H1 (cell line): ENCODE data around the gene SLC66A3. TPM values are rescaled to one million over a fixed set of nuclear protein-coding genes. Genes with fewer than 3 reads are reported as not detected.

Experiments
- CTCF ChIA-PET: fragments of 300-600 bp; sonication (Branson Sonifier 250); formaldehyde crosslinking; loops from one replicate; lab custom pipeline; 2021; ENCODE audit not compliant: partially characterized antibody; lab: Charles Lee
- POLR2A ChIA-PET: fragments of 300-600 bp; sonication (Branson Sonifier 250); formaldehyde crosslinking; loops from one replicate; lab custom pipeline; 2021; ENCODE audit warnings: inconsistent platforms; ENCODE audit not compliant: partially characterized antibody; lab: Charles Lee
- DNase-seq, 2 experiments: peaks; one replicate each; pipeline versions ENCODE4 v3.0.0 to v3.0.0-alpha.2; 2010 to 2022; ENCODE audit warnings: low spot score in 2 of 2, low read depth in 1 of 2, mixed read lengths in 1 of 2
- FAIRE-seq: peaks from 2 replicates; lab custom pipeline; 2011; peaks lifted over from hg19 to GRCh38; lab: Jason Lieb, UNC
- H2AFZ ChIP-seq: 2 replicates; pipeline ENCODE4 v1.8.1; 2012; ENCODE audit warnings: low read length, inconsistent platforms
- H2AK5ac ChIP-seq: 2 replicates; pipeline ENCODE4 v1.6.1; 2013; ENCODE audit warnings: low read depth, low read length
- H2BK120ac ChIP-seq: replicated peaks from 2 replicates; pipeline ENCODE3; 2013; ENCODE audit warnings: low read depth, low read length, inconsistent platforms
- H2BK12ac ChIP-seq: 2 replicates; pipeline ENCODE4 v1.6.1; 2013; ENCODE audit warnings: low read depth, low read length
- H2BK15ac ChIP-seq: 2 replicates; pipeline ENCODE4 v1.6.1; 2013; ENCODE audit warnings: low read length
- H2BK20ac ChIP-seq: 2 replicates; pipeline ENCODE4 v1.6.1; 2013; ENCODE audit warnings: low read length
- H2BK5ac ChIP-seq: 2 replicates; pipeline ENCODE4 v1.6.1; 2013; ENCODE audit warnings: low read depth, low read length
- H3K14ac ChIP-seq: 2 replicates; pipeline ENCODE4 v1.6.1; 2013; ENCODE audit warnings: inconsistent platforms; ENCODE audit not compliant: insufficient read length
- H3K18ac ChIP-seq: 2 replicates; pipeline ENCODE4 v1.6.1; 2013; ENCODE audit warnings: low read length; ENCODE audit errors: extremely low read depth
- H3K23ac ChIP-seq: 2 replicates; pipeline ENCODE4 v1.6.1; 2013; ENCODE audit warnings: inconsistent platforms; ENCODE audit not compliant: insufficient read length
- H3K23me2 ChIP-seq: 2 replicates; pipeline ENCODE4 v1.6.1; 2013; ENCODE audit warnings: low read depth, low read length
- H3K27ac ChIP-seq: 2 replicates; pipeline ENCODE4 v1.6.1; 2011; ENCODE audit warnings: low read depth, low read length, inconsistent platforms
- H3K27me3 ChIP-seq, 4 experiments: replicated peaks in 1 of 4; 1 replicate in 1 of 4; 2 replicates in 3 of 4; pipeline versions ENCODE4 v1.6.1 to v1.8.1; 2011 to 2013; ENCODE audit warnings: low read length in 3 of 4, mild to moderate bottlenecking in 3 of 4, inconsistent platforms in 2 of 4, mixed read lengths in 2 of 4, moderate library complexity in 1 of 4; ENCODE audit not compliant: control insufficient read depth in 3 of 4, insufficient read depth in 3 of 4; ENCODE audit errors: extremely low read depth in 1 of 4
- H3K36me3 ChIP-seq, 4 experiments: 2 replicates each; pipeline versions ENCODE4 v1.6.1 to v1.8.1; 2011 to 2013; ENCODE audit warnings: mild to moderate bottlenecking in 4 of 4, low read length in 3 of 4, moderate library complexity in 2 of 4, control low read depth in 1 of 4, inconsistent platforms in 1 of 4; ENCODE audit not compliant: insufficient read depth in 4 of 4, control insufficient read depth in 2 of 4
- H3K4ac ChIP-seq: replicated peaks from 2 replicates; pipeline ENCODE3; 2013; ENCODE audit warnings: low read length, low read depth, mixed read lengths, inconsistent platforms; ENCODE audit not compliant: insufficient read length
- H3K4me1 ChIP-seq, 4 experiments: replicated peaks in 1 of 4; 1 replicate in 1 of 4; 2 replicates in 3 of 4; pipeline versions ENCODE4 v1.6.1 to v1.8.1; 2011 to 2013; ENCODE audit warnings: low read length in 3 of 4, inconsistent platforms in 2 of 4, mixed read lengths in 1 of 4; ENCODE audit not compliant: insufficient read depth in 4 of 4, control insufficient read depth in 3 of 4
- H3K4me2 ChIP-seq, 2 experiments: 2 replicates each; pipeline versions ENCODE4 v1.6.1 to v1.8.1; 2011 to 2013; ENCODE audit warnings: low read depth in 2 of 2, low read length in 2 of 2, control low read depth in 1 of 2, inconsistent platforms in 1 of 2, mild to moderate bottlenecking in 1 of 2; ENCODE audit not compliant: insufficient read depth in 1 of 2
- H3K4me3 ChIP-seq, 4 experiments: fragments of 200-600, 300-600 bp in 1 of 4; sonication (generic), shearing (Covaris generic), sonication (Bioruptor Twin) in 1 of 4; 2 replicates each; pipeline versions ENCODE4 v1.5.1 to v1.8.1; 2011 to 2016; ENCODE audit warnings: low read length in 4 of 4, low read depth in 3 of 4, control low read depth in 2 of 4, inconsistent platforms in 2 of 4, mild to moderate bottlenecking in 2 of 4, mixed read lengths in 1 of 4, moderate library complexity in 1 of 4; ENCODE audit not compliant: insufficient read depth in 2 of 4; ENCODE audit errors: extremely low read depth in 1 of 4
- H3K56ac ChIP-seq: replicated peaks from 2 replicates; pipeline ENCODE3; 2013; ENCODE audit warnings: low read depth, mild to moderate bottlenecking, mixed read lengths, low read length, inconsistent platforms; ENCODE audit not compliant: insufficient read length
- H3K79me1 ChIP-seq: 2 replicates; pipeline ENCODE4 v1.6.1; 2013; ENCODE audit warnings: low read depth, low read length, control low read depth
- H3K79me2 ChIP-seq, 2 experiments: 2 replicates each; pipeline versions ENCODE4 v1.6.1 to v1.8.1; 2012 to 2013; ENCODE audit warnings: low read length in 2 of 2, mild to moderate bottlenecking in 2 of 2, inconsistent platforms in 1 of 2; ENCODE audit not compliant: insufficient read depth in 2 of 2, control insufficient read depth in 1 of 2
- H3K9ac ChIP-seq, 4 experiments: replicated peaks in 1 of 4; 1 replicate in 1 of 4; 2 replicates in 3 of 4; pipeline versions ENCODE4 v1.6.1 to v1.8.1; 2011 to 2013; ENCODE audit warnings: low read depth in 3 of 4, low read length in 3 of 4, control low read depth in 2 of 4, mild to moderate bottlenecking in 2 of 4, moderate library complexity in 2 of 4, inconsistent platforms in 1 of 4; ENCODE audit errors: extremely low read depth in 1 of 4
- H3K9me3 ChIP-seq, 2 experiments: 2 replicates each; pipeline versions ENCODE4 v1.6.1 to v1.8.1; 2012 to 2013; ENCODE audit warnings: mild to moderate bottlenecking in 2 of 2, moderate library complexity in 2 of 2, control low read depth in 1 of 2, inconsistent platforms in 1 of 2, low read depth in 1 of 2, low read length in 1 of 2, mixed read lengths in 1 of 2; ENCODE audit not compliant: insufficient read depth in 2 of 2
- H4K20me1 ChIP-seq, 2 experiments: replicated peaks in 1 of 2; 2 replicates each; pipeline versions ENCODE3 to v1.8.1; 2011 to 2013; ENCODE audit warnings: inconsistent platforms in 2 of 2, low read length in 2 of 2, mild to moderate bottlenecking in 1 of 2; ENCODE audit not compliant: insufficient read depth in 2 of 2, control insufficient read depth in 1 of 2
- H4K5ac ChIP-seq: 2 replicates; pipeline ENCODE4 v1.6.1; 2013; ENCODE audit warnings: low read length, low read depth, mixed read lengths, inconsistent platforms; ENCODE audit not compliant: insufficient read length
- H4K8ac ChIP-seq: 2 replicates; pipeline ENCODE4 v1.8.0; 2013; ENCODE audit warnings: mild to moderate bottlenecking, moderate library complexity, low read length, inconsistent platforms; ENCODE audit not compliant: insufficient read depth; ENCODE audit errors: extremely low read depth
- H4K91ac ChIP-seq: replicated peaks from 2 replicates; pipeline ENCODE3; 2013; ENCODE audit warnings: low read length, mixed read lengths, inconsistent platforms; ENCODE audit not compliant: insufficient read length
- CHD2 ChIP-seq: IDR thresholded peaks from 2 replicates; pipeline ENCODE4 v1.6.1; 2012; ENCODE audit warnings: low read length, improper control_type of control experiment
- EP300 ChIP-seq, 2 experiments: IDR thresholded peaks; 1 replicate in 1 of 2; 2 replicates in 1 of 2; pipeline ENCODE4 v1.6.1; 2011 to 2012; ENCODE audit warnings: low read depth in 2 of 2, low read length in 2 of 2, mild to moderate bottlenecking in 2 of 2, borderline replicate concordance in 1 of 2, inconsistent platforms in 1 of 2, moderate library complexity in 1 of 2
- GABPA ChIP-seq: IDR thresholded peaks from 2 replicates; pipeline ENCODE4 v1.6.1; 2011; ENCODE audit warnings: mild to moderate bottlenecking, low read length, moderate library complexity, borderline replicate concordance; ENCODE audit not compliant: insufficient read depth
- GTF2F1 ChIP-seq: IDR thresholded peaks from 2 replicates; pipeline ENCODE4 v1.6.1; 2012; ENCODE audit warnings: low read depth, low read length, improper control_type of control experiment, borderline replicate concordance
- KDM4A ChIP-seq: IDR thresholded peaks from one replicate; pipeline ENCODE4 v1.7.1; 2012; ENCODE audit warnings: low read depth, mild to moderate bottlenecking, moderate library complexity, low read length, inconsistent platforms; ENCODE audit not compliant: severe bottlenecking
- MAFK ChIP-seq: IDR thresholded peaks from 2 replicates; pipeline ENCODE4 v1.6.1; 2012; ENCODE audit warnings: low read depth, mild to moderate bottlenecking, improper control_type of control experiment, low read length
- POLR2AphosphoS5 ChIP-seq: IDR thresholded peaks from 2 replicates; pipeline ENCODE4 v1.6.1; 2011; ENCODE audit warnings: low read depth, low read length
- RAD21 ChIP-seq, 2 experiments: IDR thresholded peaks in 1 of 2; conservative IDR thresholded peaks in 1 of 2; 2 replicates each; pipeline ENCODE4 v1.6.1; 2011; ENCODE audit warnings: low read depth in 2 of 2, low read length in 2 of 2, improper control_type of control experiment in 1 of 2, inconsistent platforms in 1 of 2, mild to moderate bottlenecking in 1 of 2, moderate library complexity in 1 of 2
- RFX5 ChIP-seq: IDR thresholded peaks from 2 replicates; pipeline ENCODE4 v1.6.1; 2011; ENCODE audit warnings: low read depth, low read length, improper control_type of control experiment, borderline replicate concordance
- SP1 ChIP-seq: IDR thresholded peaks from 2 replicates; pipeline ENCODE4 v1.6.1; 2011; ENCODE audit warnings: low read depth, low read length
- WGBS, 2 experiments: shearing (Covaris generic) in 1 of 2; methylation state at CpG; one replicate each; pipeline versions ENCODE4 v1.1.6 to v1.1.7; 2013 to 2015; ENCODE audit warnings: low lambda C conversion rate in 2 of 2, mixed read lengths in 2 of 2, inconsistent platforms in 1 of 2, low coverage in 1 of 2, missing lambda C conversion rate in 1 of 2; ENCODE audit not compliant: insufficient replicate concordance in 2 of 2, insufficient coverage in 1 of 2, insufficient read length in 1 of 2; ENCODE audit errors: extremely low coverage in 1 of 2, missing lambda C conversion rate in 1 of 2; 5-methylcytosine and 5-hydroxymethylcytosine counted together
- polyA plus RNA-seq, 7 experiments: library from polyadenylated mRNA; depleted of rRNA in 3 of 7; stranded (reverse) in 5 of 7; unstranded in 2 of 7; fragments of >200 nt in 5 of 7; fragments of 200-250 nt in 2 of 7; gene quantifications; 1 replicate in 5 of 7; 2 replicates in 1 of 7; 4 replicates in 1 of 7; pipeline versions ENCODE4 v1.2.1 to v1.2.3, GENCODE V29; 2011 to 2013; ENCODE audit warnings: missing spikeins in 2 of 7, mixed read lengths in 2 of 7
- total RNA-seq: library from RNA; stranded (reverse); fragmentation: NEBNext Ultra II Directional; extraction: Animal tissue kit (Norgen Biotek cat#: 25700); gene quantifications from 2 replicates; pipeline ENCODE4 v1.2.1, GENCODE V29; 2021
- TF ChIP-seq, protein P1 (sequence below): IDR thresholded peaks from 2 replicates; pipeline ENCODE4 v1.6.1; 2012; ENCODE audit warnings: inconsistent platforms

SLC66A3 gene
- total and polyA plus RNA-seq, 2 of the 8 experiments (the other 6 are each of a cell fraction or from before 2014, with no cell fraction given): 8.7 to 27.8 TPM

GRCh38 chr2:11123001-11123809 is 32.1 kb upstream of the SLC66A3 start:
- Histone ChIP-seq H3K9ac (no peak overlapping the region; a peak in 1 of 7 replicates), H3K4me1 (peaks cover 0 to 4% (median 0%) of the 10 kb centered on the region in 4 experiments; a peak in 4 of 7 replicates), H3K23me2 (no peaks in the 10 kb centered on the region), H2BK120ac (no peak overlapping the region), H2BK5ac (no peak overlapping the region), H3K4ac (no peak overlapping the region), H3K79me2 (no peaks in the 10 kb centered on the region), H3K27me3 (peaks cover 0 to 3% (median 1%) of the 10 kb centered on the region in 4 experiments; a peak in 2 of 7 replicates), H3K79me1 (no peaks in the 10 kb centered on the region), H2AK5ac (no peak overlapping the region), H3K9me3 (no peaks in the 10 kb centered on the region), H3K36me3 (no peaks in the 10 kb centered on the region), H2BK12ac (no peak overlapping the region), H3K56ac (no peak overlapping the region), H2AFZ (no peak overlapping the region), H4K8ac (no peak overlapping the region; the same call in 1 of the 2 replicates), H3K18ac (no peak overlapping the region), H3K23ac (no peak overlapping the region), H2BK20ac (no peak overlapping the region), H3K4me2 (no peak overlapping the region), H3K4me3 (no peak overlapping the region), H4K5ac (no peak overlapping the region), H4K91ac (no peak overlapping the region), H2BK15ac (no peak overlapping the region), H3K27ac (no peak overlapping the region), H3K14ac (no peak overlapping the region), H4K20me1 (no peaks in the 10 kb centered on the region)
- DNase-seq (no peak), FAIRE-seq (no peak)
- 81% methylated on average over 12 of the region's 12 CpGs; no CpG with 5 or more reads in 1 of the 2 experiments for WGBS, 2 experiments
- ChIA-PET CTCF (interaction anchor here (0.5 to 12.5 kb wide), 38 partner anchors 8 to 404 kb away, joined by 3 to 209 read pairs (median 6); partner anchors contain the start of gene KCNF1), POLR2A (no interaction called here)
- no peak for TF ChIP-seq GABPA
- no peak for TF ChIP-seq POLR2AphosphoS5
- no peak for TF ChIP-seq KDM4A
- no peak for TF ChIP-seq SP1
- no peak for TF ChIP-seq GTF2F1
- no peak for TF ChIP-seq EP300 (IDR thresholded peaks at IDR 0.05; ENCODE audit: borderline replicate concordance in 1 of 2, low read depth in 2 of 2, low read length in 2 of 2)
- TF ChIP-seq, protein P1, sequence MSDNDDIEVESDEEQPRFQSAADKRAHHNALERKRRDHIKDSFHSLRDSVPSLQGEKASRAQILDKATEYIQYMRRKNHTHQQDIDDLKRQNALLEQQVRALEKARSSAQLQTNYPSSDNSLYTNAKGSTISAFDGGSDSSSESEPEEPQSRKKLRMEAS: no peak
- no peak for TF ChIP-seq RAD21 (IDR thresholded peaks at IDR 0.05 in 1 of 2, conservative IDR thresholded peaks at IDR 0.05 in 1 of 2; ENCODE audit: low read depth in 2 of 2, low read length in 2 of 2)
- TF ChIP-seq MAFK: no peak
- TF ChIP-seq RFX5: no peak
- no peak for TF ChIP-seq CHD2
